Fibroblast of gingiva (primary cell): Measurements from ENCODE around the gene TDRD1.

ENCODE experiments used
- DNase-seq: peaks from one replicate; pipeline ENCODE4 v3.0.0-alpha.2; 2011; ENCODE audit warnings: low read depth

TDRD1 gene

GRCh38 chr10:114176511-114176910 lies 2.6 kb upstream of the TDRD1 start:
- DNase-seq: no peak

- DNase-seq: no peak
Observed at GRCh38 chr10:114179747-114180146, 594 bp downstream of the TDRD1 start.

- no peak for DNase-seq
Observed at GRCh38 chr10:114180937-114181336, 1.8 kb downstream of the TDRD1 start.

GRCh38 chr10:114181971-114182370 lies 2.8 kb downstream of the TDRD1 start:
- no peak for DNase-seq

- no peak for DNase-seq
Observed at GRCh38 chr10:114183563-114183962, 4.4 kb downstream of the TDRD1 start.

- DNase-seq: no peak
Observed at GRCh38 chr10:114184276-114184675, 5.1 kb downstream of the TDRD1 start.

GRCh38 chr10:114188001-114188400 lies 8.8 kb downstream of the TDRD1 start:
- DNase-seq: no peak

- no peak for DNase-seq
Observed at GRCh38 chr10:114188900-114189299, 9.7 kb downstream of the TDRD1 start.

GRCh38 chr10:114189700-114190099 lies 10.5 kb downstream of the TDRD1 start:
- no peak for DNase-seq

- no peak for DNase-seq
Observed at GRCh38 chr10:114195079-114195478, 15.9 kb downstream of the TDRD1 start.

- no peak for DNase-seq
Observed at GRCh38 chr10:114199239-114199638, 20.1 kb downstream of the TDRD1 start.

- DNase-seq: no peak
Observed at GRCh38 chr10:114202812-114203211, 23.7 kb downstream of the TDRD1 start.

GRCh38 chr10:114206902-114207301 lies 27.7 kb downstream of the TDRD1 start:
- no peak for DNase-seq

GRCh38 chr10:114207349-114207748 lies 28.2 kb downstream of the TDRD1 start:
- no peak for DNase-seq

GRCh38 chr10:114208351-114208750 lies 29.2 kb downstream of the TDRD1 start:
- no peak for DNase-seq

- DNase-seq: no peak
Observed at GRCh38 chr10:114212153-114212552, 33.0 kb downstream of the TDRD1 start.

GRCh38 chr10:114215033-114215432 lies 35.9 kb downstream of the TDRD1 start:
- no peak for DNase-seq

- no peak for DNase-seq
Observed at GRCh38 chr10:114220281-114220680, 41.1 kb downstream of the TDRD1 start.

- DNase-seq: no peak
Observed at GRCh38 chr10:114221235-114221634, 42.1 kb downstream of the TDRD1 start.

GRCh38 chr10:114223066-114223465 lies 43.9 kb downstream of the TDRD1 start:
- DNase-seq: no peak

- DNase-seq: no peak
Observed at GRCh38 chr10:114228156-114228555, 49.0 kb downstream of the TDRD1 start.

- no peak for DNase-seq
Observed at GRCh38 chr10:114232561-114233176, 53.5 kb downstream of the TDRD1 start.

- DNase-seq: no peak
Observed at GRCh38 chr10:114233482-114233881, 54.3 kb downstream of the TDRD1 start.

GRCh38 chr10:114234132-114234531 lies 55.0 kb downstream of the TDRD1 start:
- no peak for DNase-seq
